Colonic mucosa (tissue), 4 donors: ENCODE results near the gene SMG9. TPM values are rescaled to one million over a fixed set of nuclear protein-coding genes. Genes with fewer than 3 reads are reported as not detected.

Source experiments
- DNase-seq: peaks from one replicate; pipeline ENCODE4 v3.0.0-alpha.2; 2020
- H3K27ac ChIP-seq: fragments of 200-600 bp; one replicate; pipeline ENCODE4 v1.8.0; 2021
- H3K27me3 ChIP-seq: fragments of 200-600 bp; one replicate; pipeline ENCODE4 v1.8.0; 2021
- H3K36me3 ChIP-seq: fragments of 200-600 bp; one replicate; pipeline ENCODE4 v1.8.0; 2021
- H3K4me1 ChIP-seq: fragments of 200-600 bp; one replicate; pipeline ENCODE4 v1.8.0; 2021; ENCODE audit warnings: mild to moderate bottlenecking
- H3K4me3 ChIP-seq: fragments of 200-600 bp; one replicate; pipeline ENCODE4 v1.8.0; 2021
- H3K9ac ChIP-seq, 2 donors: one replicate each; pipeline ENCODE4 v1.7.0; 2013; ENCODE audit warnings: control low read depth in 2 of 2, low read depth in 2 of 2, low read length in 2 of 2
- H3K9me3 ChIP-seq: fragments of 200-600 bp; one replicate; pipeline ENCODE4 v1.8.0; 2021
- CTCF ChIP-seq: fragments of 200-600 bp; IDR thresholded peaks from one replicate; pipeline ENCODE4 v1.8.0; 2022; ENCODE audit warnings: antibody characterized with exemption, mild to moderate bottlenecking
- intact Hi-C: fragments of 100-400 bp; cut with DNase I; formaldehyde crosslinking; loops from one replicate; pipeline ENCODE4 v1.14.1; 2022
- total RNA-seq, 2 donors: library from RNA; stranded (reverse); fragmentation: NEBNext Ultra II Directional in 1 of 2; extraction: Animal tissue kit (Norgen Biotek cat#: 25700) in 1 of 2; gene quantifications; one replicate each; pipeline ENCODE4 v1.2.1, GENCODE V29; 2021
- donor health status: healthy.
- donor health status: DM: no; HTN: no; CAD: no.
- donor health status: DM: no; HTN: no; CAD: no.

SMG9 gene
- total RNA-seq, 2 donors from 2014 or later: 30.1 to 66.6 TPM

- H3K4me1 ChIP-seq: peaks cover 10% of the 10 kb centered on the region
- no peaks in the 10 kb centered on the region for H3K36me3 ChIP-seq
- H3K27ac ChIP-seq: peak overlapping the region; percentile 47
- intact Hi-C loops: no loop called here
- peak; percentile 87 for DNase-seq
- H3K9ac ChIP-seq: peak overlapping the region in 1 of 2 donors; percentile 62
- no peak for TF ChIP-seq CTCF
- no peaks in the 10 kb centered on the region for H3K27me3 ChIP-seq
- H3K4me3 ChIP-seq: peak overlapping the region; percentile 51
- no peaks in the 10 kb centered on the region for H3K9me3 ChIP-seq
Observed at GRCh38 chr19:43798546-43799409, 44.0 kb upstream of the SMG9 start.

DNA sequence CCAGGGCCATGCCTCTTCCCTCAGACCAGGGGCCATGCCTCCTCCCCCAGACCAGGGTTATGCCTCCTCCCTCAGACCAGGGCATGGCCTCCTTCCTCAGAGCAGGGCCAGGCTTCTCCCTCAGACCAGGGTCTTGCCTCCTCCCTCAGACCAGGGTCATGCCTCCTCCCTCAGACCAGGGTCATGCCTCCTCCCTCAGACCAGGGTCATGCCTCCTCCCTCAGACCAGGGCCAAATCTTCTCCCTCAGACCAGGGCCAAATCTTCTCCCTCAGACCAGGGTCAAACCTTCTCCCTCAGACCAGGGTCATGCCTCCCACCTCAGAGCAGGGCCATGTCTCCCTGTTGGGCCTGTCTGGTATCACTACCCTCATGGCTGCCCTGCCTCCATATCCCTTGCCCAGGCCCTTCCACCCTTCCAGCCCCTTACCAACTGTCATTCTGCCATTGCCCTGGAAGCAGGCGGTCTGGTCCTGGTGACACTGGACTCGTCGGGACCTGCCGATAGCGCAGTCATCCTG, 43.3 kb upstream of the SMG9 start:
- no peak for TF ChIP-seq CTCF

DNA sequence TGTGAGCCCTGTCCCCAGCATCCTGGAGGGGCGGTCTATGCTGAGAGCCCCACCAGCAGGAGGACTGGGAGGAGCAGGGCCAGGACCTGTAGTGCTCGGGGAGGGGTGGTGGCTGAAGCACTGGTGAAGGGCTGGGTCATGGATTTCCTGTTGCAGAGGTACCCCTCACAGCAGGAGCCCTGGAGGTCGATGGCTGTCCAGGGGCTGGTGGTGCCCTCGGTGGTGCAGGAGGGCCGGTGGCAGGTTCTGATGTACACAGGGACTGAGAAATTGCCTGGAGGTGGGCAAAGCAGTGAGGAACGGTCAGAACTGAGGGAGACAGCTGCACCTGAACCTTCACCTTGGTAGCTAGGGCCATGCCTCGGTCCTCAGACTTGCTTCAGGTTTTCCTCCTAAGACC, 42.8 kb upstream of the SMG9 start:
- DNase-seq: no peak
- no peaks in the 10 kb centered on the region for H3K27me3 ChIP-seq
- peaks cover 10% of the 10 kb centered on the region for H3K4me1 ChIP-seq
- H3K9ac ChIP-seq: no peak overlapping the region
- H3K9me3 ChIP-seq: no peaks in the 10 kb centered on the region
- intact Hi-C loops: no loop called here
- no peak for TF ChIP-seq CTCF
- no peak overlapping the region for H3K4me3 ChIP-seq
- H3K27ac ChIP-seq: no peak overlapping the region
- no peaks in the 10 kb centered on the region for H3K36me3 ChIP-seq

More for the DNA sequence above, 43.3 kb upstream of the SMG9 start:
- intact Hi-C loops: no loop called here
- DNase-seq: no peak
- Histone ChIP-seq H3K4me1 (peaks cover 10% of the 10 kb centered on the region), H3K9ac (peak overlapping the region in 1 of 2 donors; percentile 62), H3K27me3 (no peaks in the 10 kb centered on the region), H3K27ac (no peak overlapping the region), H3K4me3 (peak overlapping the region; percentile 51), H3K9me3 (no peaks in the 10 kb centered on the region), H3K36me3 (no peaks in the 10 kb centered on the region)

DNA sequence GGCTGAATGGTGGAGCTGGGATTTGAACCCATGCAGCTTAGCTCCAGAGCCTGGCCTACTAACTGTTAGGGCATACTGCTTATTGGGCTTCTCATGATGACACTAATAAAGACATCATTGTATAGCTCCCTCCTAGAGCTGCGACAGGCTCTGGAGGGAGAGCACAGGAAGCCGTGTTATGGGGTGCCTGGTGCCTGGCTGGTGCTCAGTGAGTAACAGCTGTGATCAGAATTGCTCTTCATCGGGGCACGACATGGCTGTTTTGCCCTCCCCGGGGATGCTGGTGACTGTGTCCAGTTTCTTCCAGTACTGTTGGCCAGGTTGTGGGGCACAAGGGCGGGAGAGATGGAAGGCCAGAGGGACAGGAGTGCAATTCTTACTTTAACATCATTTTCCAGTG, 42.4 kb upstream of the SMG9 start:
- Histone ChIP-seq H3K9ac (no peak overlapping the region), H3K36me3 (no peaks in the 10 kb centered on the region), H3K9me3 (no peaks in the 10 kb centered on the region), H3K4me3 (no peak overlapping the region), H3K4me1 (peaks cover 10% of the 10 kb centered on the region), H3K27ac (no peak overlapping the region), H3K27me3 (no peaks in the 10 kb centered on the region)
- no peak for TF ChIP-seq CTCF
- no peak for DNase-seq
- intact Hi-C loops: no loop called here

DNA sequence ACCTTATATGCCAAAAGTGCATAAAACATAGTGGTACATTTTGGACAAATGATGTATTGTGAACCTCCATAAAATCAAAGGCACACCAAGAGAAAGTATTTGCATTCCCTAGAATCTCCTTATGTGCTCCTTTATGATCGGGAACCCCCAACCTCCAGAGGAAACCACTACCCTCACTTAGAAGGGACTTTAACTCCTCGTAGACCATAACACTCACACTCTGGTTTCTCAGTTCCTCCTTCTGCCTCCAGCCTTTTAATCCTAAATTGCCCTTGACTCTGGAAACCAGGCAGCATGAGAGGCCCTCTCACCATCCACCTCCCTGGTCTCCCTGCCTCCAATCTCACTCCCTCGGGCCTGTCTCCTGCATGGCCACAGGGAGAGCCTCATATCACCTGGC, 35.8 kb upstream of the SMG9 start:
- no peak for TF ChIP-seq CTCF
- intact Hi-C loops: no loop called here
- H3K4me1 ChIP-seq: peaks cover 2% of the 10 kb centered on the region
- DNase-seq: no peak
- H3K4me3 ChIP-seq: no peak overlapping the region
- no peak overlapping the region for H3K27ac ChIP-seq
- H3K36me3 ChIP-seq: no peaks in the 10 kb centered on the region
- no peaks in the 10 kb centered on the region for H3K9me3 ChIP-seq
- H3K9ac ChIP-seq: no peak overlapping the region
- no peaks in the 10 kb centered on the region for H3K27me3 ChIP-seq
